ENCODE results near the gene SHMT1. TPM values are rescaled to one million over a fixed set of nuclear protein-coding genes. Genes with fewer than 3 reads are reported as not detected.

The SHMT1 gene
- total RNA-seq, 4 donors from 2014 or later = 17.4 to 30.6 (median 24.0) TPM

- DNase-seq (ENCODE audit: extremely low spot score) = no peak
- no peak overlapping the region for H3K4me3 ChIP-seq
- intact Hi-C loops (cut with DNase I) = no loop called here
- no peak overlapping the region for H3K27ac ChIP-seq (replicated peaks in 1 of 4)
- peaks cover 77 to 100% (median 96%) of the 10 kb centered on the region in 4 donors for H3K36me3 ChIP-seq
- no peaks in the 10 kb centered on the region for H3K27me3 ChIP-seq
- no peaks in the 10 kb centered on the region for H3K9me3 ChIP-seq
- WGBS = 57% methylated on average over 5 of the region's 5 CpGs
- TF ChIP-seq EP300 (IDR thresholded peaks at IDR 0.05) = no peak
- TF ChIP-seq POLR2AphosphoS5 (IDR thresholded peaks at IDR 0.05) = no peak
- TF ChIP-seq, protein P1, sequence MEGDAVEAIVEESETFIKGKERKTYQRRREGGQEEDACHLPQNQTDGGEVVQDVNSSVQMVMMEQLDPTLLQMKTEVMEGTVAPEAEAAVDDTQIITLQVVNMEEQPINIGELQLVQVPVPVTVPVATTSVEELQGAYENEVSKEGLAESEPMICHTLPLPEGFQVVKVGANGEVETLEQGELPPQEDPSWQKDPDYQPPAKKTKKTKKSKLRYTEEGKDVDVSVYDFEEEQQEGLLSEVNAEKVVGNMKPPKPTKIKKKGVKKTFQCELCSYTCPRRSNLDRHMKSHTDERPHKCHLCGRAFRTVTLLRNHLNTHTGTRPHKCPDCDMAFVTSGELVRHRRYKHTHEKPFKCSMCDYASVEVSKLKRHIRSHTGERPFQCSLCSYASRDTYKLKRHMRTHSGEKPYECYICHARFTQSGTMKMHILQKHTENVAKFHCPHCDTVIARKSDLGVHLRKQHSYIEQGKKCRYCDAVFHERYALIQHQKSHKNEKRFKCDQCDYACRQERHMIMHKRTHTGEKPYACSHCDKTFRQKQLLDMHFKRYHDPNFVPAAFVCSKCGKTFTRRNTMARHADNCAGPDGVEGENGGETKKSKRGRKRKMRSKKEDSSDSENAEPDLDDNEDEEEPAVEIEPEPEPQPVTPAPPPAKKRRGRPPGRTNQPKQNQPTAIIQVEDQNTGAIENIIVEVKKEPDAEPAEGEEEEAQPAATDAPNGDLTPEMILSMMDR (IDR thresholded peaks at IDR 0.05) = no peak
- TF ChIP-seq POLR2A (IDR thresholded peaks at IDR 0.05; ENCODE audit: low read depth) = no peak
- H3K4me1 ChIP-seq = no peaks in the 10 kb centered on the region
These were observed 82.5 kb downstream of the SHMT1 start for GRCh38 chr17:18280766-18281371.

- TF ChIP-seq, protein P1 (IDR thresholded peaks at IDR 0.05) = no peak
- TF ChIP-seq POLR2AphosphoS5 (IDR thresholded peaks at IDR 0.05) (no peak), POLR2A (IDR thresholded peaks at IDR 0.05; ENCODE audit: low read depth) (no peak), EP300 (IDR thresholded peaks at IDR 0.05) (no peak)
- no peaks in the 10 kb centered on the region for H3K27me3 ChIP-seq
- intact Hi-C loops (cut with DNase I) = no loop called here
- no peaks in the 10 kb centered on the region for H3K4me1 ChIP-seq
- no peak for DNase-seq (ENCODE audit: extremely low spot score)
- 78% methylated on average over 4 of the region's 4 CpGs for WGBS
- no peaks in the 10 kb centered on the region for H3K9me3 ChIP-seq
- no peak overlapping the region for H3K4me3 ChIP-seq
- peaks cover 71 to 99% (median 91%) of the 10 kb centered on the region in 4 donors for H3K36me3 ChIP-seq
- H3K27ac ChIP-seq (replicated peaks in 1 of 4) = no peak overlapping the region
These were observed 83.1 kb downstream of the SHMT1 start for GRCh38 chr17:18280249-18280648.

- intact Hi-C loops (cut with DNase I) = no loop called here
- TF ChIP-seq, protein P1 (IDR thresholded peaks at IDR 0.05) = no peak
- TF ChIP-seq POLR2AphosphoS5 (IDR thresholded peaks at IDR 0.05) = no peak
- TF ChIP-seq POLR2A (IDR thresholded peaks at IDR 0.05; ENCODE audit: low read depth) = no peak
- no peak for TF ChIP-seq EP300 (IDR thresholded peaks at IDR 0.05)
- no peaks in the 10 kb centered on the region for H3K9me3 ChIP-seq
- H3K4me3 ChIP-seq = no peak overlapping the region
- WGBS = 71% methylated on average over 3 of the region's 3 CpGs
- no peak for DNase-seq (ENCODE audit: extremely low spot score)
- H3K36me3 ChIP-seq = peaks cover 72 to 96% (median 88%) of the 10 kb centered on the region in 4 donors
- no peaks in the 10 kb centered on the region for H3K4me1 ChIP-seq
- no peak overlapping the region for H3K27ac ChIP-seq (replicated peaks in 1 of 4)
- no peaks in the 10 kb centered on the region for H3K27me3 ChIP-seq
These were observed 84.5 kb downstream of the SHMT1 start for GRCh38 chr17:18278867-18279266.

Small RNAs within 50 kb of the gene (small RNA-seq; reads per million reads assigned to genes)
- 0 reads per million in 3 donors for gene AL353997.5

Other genes starting within 250 kb of the SHMT1 start
- gene ALKBH5, start 179.7 kb downstream of the SHMT1 start, total RNA-seq = 100 to 1,000 TPM; 120 to 197 (median 151) TPM
- 10 to 100 TPM; 17.6 to 35.1 (median 26.2) TPM for gene LLGL1, start 137.9 kb downstream of the SHMT1 start, total RNA-seq
- 100 to 1,000 TPM; 302 to 528 (median 408) TPM for gene FLII, start 104.8 kb downstream of the SHMT1 start, total RNA-seq
- 10 to 100 TPM; 10.8 to 27.2 (median 17.9) TPM for gene MIEF2, start 102.9 kb downstream of the SHMT1 start, total RNA-seq
- 10 to 100 TPM; 21.2 to 33.5 (median 21.8) TPM for gene TOP3A, start 48.6 kb downstream of the SHMT1 start, total RNA-seq
- gene SMCR8, start 48.3 kb downstream of the SHMT1 start, total RNA-seq = 10 to 100 TPM; 13.3 to 20.5 (median 17.3) TPM
- not detected for gene EVPLL, start 14.2 kb upstream of the SHMT1 start, total RNA-seq
- under 1 TPM in 2 of 4 donors, not detected in 2; 0.23 to 0.42 TPM for gene LGALS9C, start 113.2 kb upstream of the SHMT1 start, total RNA-seq

All from esophagus muscularis mucosa (tissue), 4 donors.